ENCODE measurements around the gene UBTF.

The UBTF gene

DNA sequence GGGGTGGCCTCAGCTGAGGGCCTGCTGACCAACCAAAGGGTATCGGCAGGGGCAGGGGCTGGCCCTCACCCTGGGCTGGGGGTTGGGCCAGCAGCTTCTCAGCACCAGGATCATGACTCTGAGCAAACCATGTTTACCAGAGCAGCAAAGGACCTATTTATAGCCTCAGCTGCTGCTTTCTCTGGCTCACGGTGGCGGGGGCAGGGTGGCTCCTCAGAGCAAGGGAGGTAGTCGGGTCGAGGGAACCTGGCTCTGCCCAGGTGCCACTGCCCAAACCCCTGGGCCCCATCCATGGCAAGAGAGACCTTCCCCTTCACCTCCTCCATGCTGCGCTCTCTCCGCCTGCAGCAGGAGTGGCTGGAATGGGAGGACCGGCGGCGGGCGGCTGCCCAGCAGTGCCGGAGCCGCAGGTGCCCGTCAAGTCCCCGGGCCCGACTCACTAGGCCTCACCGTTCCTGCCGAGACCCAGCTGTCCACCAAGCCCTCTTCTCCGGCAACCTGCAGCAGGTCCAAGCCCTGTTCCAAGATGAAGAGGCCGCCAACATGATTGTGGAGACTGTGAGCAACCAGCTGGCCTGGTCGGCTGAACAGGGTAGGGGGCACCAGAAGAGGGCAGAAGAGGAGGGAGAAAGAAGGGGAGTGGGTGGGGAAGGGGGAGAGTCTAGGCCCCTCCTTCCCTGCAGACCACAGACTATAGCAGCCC is 48.8 kb downstream of the UBTF start, which contains the start of gene ASB16:
ASB16 (plus strand) TSS at position 206 of the 703 bp plus-strand sequence; CDS start at position 292, 86 bp downstream.
- no peaks in the 10 kb centered on the region for H4K20me1 ChIP-seq (ENCODE audit: control insufficient read depth, insufficient read depth, low read depth, low read length)
- no peaks in the 10 kb centered on the region for H3K9me3 ChIP-seq (ENCODE audit: control insufficient read depth, insufficient read depth, low read length)
- H3K36me3 ChIP-seq (ENCODE audit: control insufficient read depth, low read length) = peaks cover 3% of the 10 kb centered on the region; the same call in 1 of the 2 replicates
- no peaks in the 10 kb centered on the region for H3K9me2 ChIP-seq (replicated peaks; ENCODE audit: control insufficient read depth, low read length)
- no peak within 1 kb of the TSS for H3K27ac ChIP-seq (ENCODE audit: low read depth, low read length)
- H3K4me2 ChIP-seq (ENCODE audit: low read length) = no peak within 1 kb of the TSS
- no peaks in the 10 kb centered on the region for H3K79me2 ChIP-seq (ENCODE audit: control insufficient read depth, low read length)
- peaks cover 4% of the 10 kb centered on the region for H3F3A ChIP-seq (ENCODE audit: control insufficient read depth, insufficient read depth)
- TF ChIP-seq EZH2phosphoT487 (IDR thresholded peaks at IDR 0.05; ENCODE audit: borderline replicate concordance, low read length) (no peak), CTCF (IDR thresholded peaks at IDR 0.05; ENCODE audit: low read depth, low read length, poor library complexity, severe bottlenecking) (no peak)
- no peaks in the 10 kb centered on the region for H3K4me1 ChIP-seq (ENCODE audit: control insufficient read depth, low read length)
- no peaks in the 10 kb centered on the region for H3K27me3 ChIP-seq (ENCODE audit: control insufficient read depth, low read length)
- no peak within 1 kb of the TSS for H3K4me3 ChIP-seq (ENCODE audit: low read length)

GRCh38 chr17:44170135-44170498 is 49.4 kb downstream of the UBTF start:
- H3K27me3 ChIP-seq (ENCODE audit: control insufficient read depth, low read length) = no peaks in the 10 kb centered on the region
- H3K36me3 ChIP-seq (ENCODE audit: control insufficient read depth, low read length) = no peaks in the 10 kb centered on the region
- H4K20me1 ChIP-seq (ENCODE audit: control insufficient read depth, insufficient read depth, low read depth, low read length) = no peaks in the 10 kb centered on the region
- TF ChIP-seq CTCF (IDR thresholded peaks at IDR 0.05; ENCODE audit: low read depth, low read length, poor library complexity, severe bottlenecking) = no peak
- no peak for TF ChIP-seq EZH2phosphoT487 (IDR thresholded peaks at IDR 0.05; ENCODE audit: borderline replicate concordance, low read length)
- no peaks in the 10 kb centered on the region for H3K9me2 ChIP-seq (replicated peaks; ENCODE audit: control insufficient read depth, low read length)
- H3F3A ChIP-seq (ENCODE audit: control insufficient read depth, insufficient read depth) = peaks cover 3% of the 10 kb centered on the region; the same call in 1 of the 2 replicates
- H3K27ac ChIP-seq (ENCODE audit: low read depth, low read length) = no peak overlapping the region
- H3K4me3 ChIP-seq (ENCODE audit: low read length) = no peak overlapping the region
- no peaks in the 10 kb centered on the region for H3K4me1 ChIP-seq (ENCODE audit: control insufficient read depth, low read length)
- H3K4me2 ChIP-seq (ENCODE audit: low read length) = no peak overlapping the region
- no peaks in the 10 kb centered on the region for H3K79me2 ChIP-seq (ENCODE audit: control insufficient read depth, low read length)
- no peaks in the 10 kb centered on the region for H3K9me3 ChIP-seq (ENCODE audit: control insufficient read depth, insufficient read depth, low read length)

DNA sequence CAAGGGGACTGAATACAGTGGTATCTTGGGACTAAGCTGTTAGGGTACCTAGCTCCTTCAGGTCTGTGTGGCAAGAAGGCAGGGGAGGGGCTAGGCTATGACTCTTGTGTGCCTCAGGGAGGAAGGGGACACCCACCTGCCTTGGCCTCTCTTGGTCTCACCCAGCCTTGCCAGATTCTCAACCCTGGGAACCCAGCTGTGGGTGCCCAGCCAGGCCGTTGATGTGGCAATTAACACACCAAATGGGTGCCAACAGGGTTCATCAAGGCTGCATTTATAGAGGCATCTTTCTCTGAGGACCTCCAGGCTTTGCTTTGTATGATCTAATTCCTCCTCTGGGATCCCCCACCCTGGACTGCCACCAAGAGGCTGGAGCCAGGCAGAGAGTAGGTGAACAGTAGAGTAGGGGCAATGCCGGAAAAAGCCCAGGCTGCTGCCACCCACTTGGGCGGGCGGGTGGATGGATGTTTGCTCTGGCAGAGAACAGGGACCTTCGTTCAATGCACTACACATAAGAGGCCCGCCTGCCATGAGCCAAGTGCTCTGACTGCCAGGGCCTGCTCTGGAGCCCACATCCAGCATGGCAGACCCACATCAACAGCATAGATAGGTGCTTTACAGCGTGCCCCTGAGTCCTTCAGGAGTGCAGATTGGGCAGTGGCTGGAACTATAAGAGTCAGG is 52.2 kb downstream of the UBTF start:
- H3K36me3 ChIP-seq (ENCODE audit: control insufficient read depth, low read length) = no peaks in the 10 kb centered on the region
- H3K9me2 ChIP-seq (replicated peaks; ENCODE audit: control insufficient read depth, low read length) = no peaks in the 10 kb centered on the region
- H3K4me1 ChIP-seq (ENCODE audit: control insufficient read depth, low read length) = no peaks in the 10 kb centered on the region
- no peaks in the 10 kb centered on the region for H3K9me3 ChIP-seq (ENCODE audit: control insufficient read depth, insufficient read depth, low read length)
- H3K27me3 ChIP-seq (ENCODE audit: control insufficient read depth, low read length) = no peaks in the 10 kb centered on the region
- H3K4me3 ChIP-seq (ENCODE audit: low read length) = no peak overlapping the region
- H3K27ac ChIP-seq (ENCODE audit: low read depth, low read length) = no peak overlapping the region
- H3F3A ChIP-seq (ENCODE audit: control insufficient read depth, insufficient read depth) = peaks cover 3% of the 10 kb centered on the region; the same call in 1 of the 2 replicates
- no peaks in the 10 kb centered on the region for H4K20me1 ChIP-seq (ENCODE audit: control insufficient read depth, insufficient read depth, low read depth, low read length)
- H3K4me2 ChIP-seq (ENCODE audit: low read length) = no peak overlapping the region
- H3K79me2 ChIP-seq (ENCODE audit: control insufficient read depth, low read length) = no peaks in the 10 kb centered on the region
- TF ChIP-seq CTCF (IDR thresholded peaks at IDR 0.05; ENCODE audit: low read depth, low read length, poor library complexity, severe bottlenecking) = no peak
- no peak for TF ChIP-seq EZH2phosphoT487 (IDR thresholded peaks at IDR 0.05; ENCODE audit: borderline replicate concordance, low read length)
